CD4-positive, alpha-beta T cell treated with Interleukin-2 at 100 ng/mL for 4 hours (primary cell): ENCODE results near the gene PYY.
"Not testable (repeated sequence)": the region's sequence is repeated elsewhere in the genome, so short reads cannot be mapped to it uniquely, and the experiment has no call there.

ENCODE experiments used
- DNase-seq: peaks from one replicate; pipeline ENCODE4 v3.0.0-alpha.2; 2020; ENCODE audit warnings: low spot score

PYY gene

DNA sequence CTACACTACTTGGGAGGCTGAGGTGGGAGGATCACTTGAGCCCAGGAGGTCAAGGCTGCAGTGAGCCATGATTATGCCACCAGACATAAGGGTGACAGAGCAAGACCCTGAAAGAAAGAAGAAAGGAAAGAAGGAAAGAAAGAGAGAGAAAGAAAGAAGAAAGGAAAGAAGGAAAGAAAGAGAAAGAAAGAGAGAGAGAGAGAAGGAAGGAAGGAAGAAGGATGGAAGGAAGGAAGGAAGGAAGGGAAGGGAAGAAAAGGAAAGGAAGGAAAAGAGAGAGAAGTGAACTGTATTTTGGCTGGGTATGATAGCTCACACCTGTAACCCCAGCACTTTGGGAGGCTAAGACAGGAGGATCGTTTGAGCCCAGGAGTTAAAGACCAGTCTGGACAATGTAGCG, 24.3 kb upstream of the PYY start:
- no peak for DNase-seq

DNA sequence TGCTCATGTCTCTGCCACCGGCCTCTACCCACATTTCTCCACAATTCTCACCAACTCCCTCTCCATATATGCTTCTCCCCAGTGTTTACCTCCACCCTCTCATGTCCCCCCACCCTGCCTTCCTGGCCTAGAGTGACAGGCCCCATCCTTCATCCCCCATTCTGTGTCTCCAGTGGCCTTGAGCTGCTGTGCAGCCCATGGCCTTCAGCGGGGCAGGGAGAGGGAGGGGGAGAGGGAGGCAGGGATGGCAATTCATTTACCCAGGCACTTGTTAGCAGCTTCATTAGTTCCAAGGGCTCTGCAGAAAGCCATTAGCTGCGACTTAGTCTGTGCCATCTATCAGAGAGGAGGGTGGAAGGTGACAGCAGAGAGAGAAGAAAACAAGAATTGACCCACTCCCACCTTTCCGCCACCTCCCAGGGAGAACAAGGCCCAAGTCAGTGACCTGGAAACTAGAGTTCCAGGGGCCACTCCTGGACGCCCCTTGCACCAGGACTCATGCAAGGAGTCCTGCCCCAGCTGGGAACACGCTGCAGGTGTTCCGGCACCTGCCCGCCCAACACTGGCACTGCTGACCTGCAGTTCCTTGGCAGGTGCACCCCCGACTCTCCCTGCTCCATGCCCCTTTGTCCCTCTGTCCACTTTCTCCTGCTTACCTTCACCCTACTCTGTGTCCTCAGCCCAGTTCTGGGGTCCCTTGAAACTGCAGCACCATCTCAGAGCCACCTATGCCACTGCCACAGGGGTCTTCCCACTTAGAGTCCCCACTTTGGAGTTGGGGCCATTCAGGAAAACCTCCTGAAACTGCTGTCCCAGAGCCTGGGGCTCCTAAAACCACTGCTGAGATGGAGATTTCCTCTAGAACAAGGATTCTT, 23.5 kb upstream of the PYY start:
- DNase-seq, result no peak

DNA sequence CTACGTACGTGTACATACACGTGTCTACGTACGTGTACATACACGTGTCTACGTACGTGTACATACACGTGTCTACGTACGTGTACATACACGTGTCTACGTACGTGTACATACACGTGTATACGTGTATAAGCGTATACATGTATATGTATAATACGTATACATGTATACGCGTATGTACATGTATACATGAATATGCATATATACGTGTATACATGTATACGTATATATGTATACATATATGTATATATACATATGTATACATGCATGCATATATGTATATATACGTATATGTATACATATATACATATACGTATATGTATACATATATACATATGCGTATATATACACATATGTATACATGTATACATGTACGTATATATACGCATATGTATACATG, 22.2 kb upstream of the PYY start:
- no peak for DNase-seq

DNA sequence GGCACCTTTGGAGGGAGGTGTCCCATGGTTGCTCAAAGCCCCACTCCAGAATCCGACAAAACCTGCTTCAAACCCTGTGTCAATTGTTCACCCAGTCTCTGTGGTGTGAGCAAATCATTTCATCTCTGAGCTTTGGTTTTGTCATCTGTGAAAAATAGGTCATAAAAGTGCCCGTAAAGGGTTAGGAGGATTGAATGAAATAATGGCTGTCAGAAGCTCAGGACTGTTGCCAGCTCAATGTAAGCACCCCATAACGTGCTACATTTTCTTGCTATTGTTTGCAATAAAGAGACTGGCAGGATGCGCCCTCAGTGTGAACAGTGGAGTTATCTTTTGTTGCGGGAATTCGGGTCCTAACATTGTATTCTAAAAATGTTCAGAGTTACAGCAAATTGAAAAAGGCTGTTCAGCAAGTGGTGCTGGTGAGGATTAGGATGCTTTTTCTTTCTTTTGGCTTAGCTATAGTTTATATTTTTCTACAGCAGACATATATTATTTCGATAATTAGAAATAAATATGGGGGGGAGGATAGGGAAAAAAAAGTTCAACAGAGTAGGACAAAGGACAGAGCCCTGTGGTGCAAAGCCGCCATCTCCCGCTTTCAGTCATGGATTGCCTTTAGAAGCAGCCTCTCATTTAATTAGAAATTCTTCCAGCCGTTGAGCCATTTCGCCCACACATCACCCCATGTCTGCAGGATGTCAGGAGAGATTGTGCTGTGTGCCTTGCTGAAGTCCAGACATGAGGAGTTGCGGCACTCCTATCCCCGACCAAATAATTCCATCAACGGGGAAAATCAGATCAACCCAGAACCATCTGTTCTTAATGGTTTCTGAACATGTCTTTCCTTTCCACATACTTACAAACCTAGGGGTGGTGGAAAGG, 20.9 kb upstream of the PYY start:
- DNase-seq, result no peak

DNA sequence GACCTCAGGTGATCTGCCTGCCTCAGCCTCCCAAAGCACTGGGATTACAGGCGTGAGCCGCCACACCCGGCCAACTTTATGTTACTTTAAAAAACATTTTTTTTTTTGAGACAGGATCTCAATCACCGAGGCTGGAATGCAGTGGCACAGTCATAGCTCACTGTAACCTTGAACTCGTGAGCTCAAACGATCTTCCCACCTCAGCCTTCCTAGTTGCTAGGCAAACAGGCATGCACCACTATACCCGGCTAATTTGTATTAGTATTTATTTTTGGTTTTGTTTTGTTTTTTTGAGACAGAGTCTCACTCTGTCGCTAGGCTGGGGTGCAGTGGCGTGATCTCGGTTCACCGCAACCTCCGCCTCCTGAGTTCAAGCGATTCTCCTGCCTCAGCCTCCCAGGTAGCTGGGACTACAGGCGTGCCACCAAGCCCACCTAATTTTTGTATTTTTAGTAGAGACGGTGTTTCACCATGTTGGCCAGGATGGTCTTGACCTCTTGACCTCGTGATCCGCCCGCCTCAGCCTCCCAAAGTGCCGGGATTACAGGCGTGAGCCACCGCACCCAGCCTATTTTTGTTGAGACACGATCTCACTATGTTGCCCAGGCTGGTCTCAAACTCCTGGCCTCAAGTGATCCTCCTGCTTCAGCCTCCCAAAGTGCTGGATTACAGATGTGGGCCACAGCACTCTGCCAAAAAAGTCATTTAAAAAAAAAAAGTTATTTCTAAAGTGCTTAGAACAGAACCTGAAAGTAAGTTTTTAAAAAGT, 18.9 kb upstream of the PYY start:
- DNase-seq, result not testable (repeated sequence)

DNA sequence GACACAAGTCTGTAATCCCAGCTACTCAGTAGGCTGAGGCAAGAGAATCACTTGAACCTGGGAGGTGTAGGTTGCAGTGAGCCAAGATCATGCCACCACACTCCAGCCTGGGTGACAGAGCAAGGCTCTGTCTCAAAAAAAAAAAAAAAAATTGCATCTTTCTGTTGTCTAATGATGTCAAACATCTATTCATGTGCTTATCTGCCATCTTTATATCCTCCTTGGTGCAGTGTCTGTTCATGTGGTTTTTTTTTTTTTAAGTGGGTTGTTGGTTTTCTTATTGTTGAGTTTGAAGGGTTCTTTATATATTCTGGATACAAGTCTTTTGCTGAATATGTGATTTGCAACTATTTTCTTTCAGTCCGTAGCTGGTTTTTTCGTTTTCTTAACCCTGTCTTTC, 17.7 kb upstream of the PYY start:
- DNase-seq, result not testable (repeated sequence)

DNA sequence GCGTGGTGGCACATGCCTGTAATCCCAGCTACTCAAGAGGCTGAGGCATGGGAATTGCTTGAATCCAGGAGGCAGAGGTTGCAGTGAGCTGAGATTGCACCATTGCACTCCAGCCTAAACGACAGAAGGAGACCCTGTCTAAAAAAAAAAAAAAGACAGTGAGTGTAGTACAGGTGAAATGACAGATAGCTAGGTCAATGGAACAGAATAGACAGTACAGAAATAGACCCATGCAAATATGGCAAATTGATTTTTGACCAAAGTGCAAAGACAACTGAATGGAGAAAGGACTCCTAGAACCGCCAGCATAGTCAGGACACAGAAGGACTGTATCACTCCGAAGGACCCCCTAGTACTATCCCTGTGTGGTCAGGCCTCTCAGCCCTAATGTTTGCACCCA, 16.6 kb upstream of the PYY start:
- no peak for DNase-seq

DNA sequence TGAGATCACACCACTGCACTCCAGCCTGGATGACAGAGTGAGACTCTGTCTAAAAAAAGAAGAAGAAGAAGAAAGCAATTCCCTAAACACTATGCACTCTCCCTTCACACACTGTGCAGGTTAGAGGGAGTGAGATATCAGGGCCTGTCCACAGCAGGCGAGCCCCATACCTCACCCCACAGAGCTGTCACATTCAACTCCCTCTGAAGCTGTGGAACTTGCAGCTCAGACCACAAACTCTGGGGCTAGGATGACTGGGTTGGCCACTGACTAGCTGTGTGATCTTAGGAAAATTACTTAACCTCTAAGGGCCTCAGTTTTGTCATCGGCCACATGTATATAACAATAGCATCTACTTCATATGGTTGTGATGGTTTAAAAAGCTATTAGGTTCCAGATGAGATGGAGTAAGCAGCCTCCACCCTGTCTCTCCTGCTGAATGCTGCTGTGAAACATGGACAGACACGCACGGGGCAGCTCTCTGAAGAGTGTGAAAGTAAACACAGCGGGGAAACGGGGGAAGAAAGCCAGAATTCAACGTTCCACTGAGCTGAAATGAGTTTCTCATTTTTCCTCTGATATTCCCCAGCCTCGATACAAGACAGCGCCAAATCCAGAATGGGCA, 13.6 kb upstream of the PYY start:
- DNase-seq, result no peak

DNA sequence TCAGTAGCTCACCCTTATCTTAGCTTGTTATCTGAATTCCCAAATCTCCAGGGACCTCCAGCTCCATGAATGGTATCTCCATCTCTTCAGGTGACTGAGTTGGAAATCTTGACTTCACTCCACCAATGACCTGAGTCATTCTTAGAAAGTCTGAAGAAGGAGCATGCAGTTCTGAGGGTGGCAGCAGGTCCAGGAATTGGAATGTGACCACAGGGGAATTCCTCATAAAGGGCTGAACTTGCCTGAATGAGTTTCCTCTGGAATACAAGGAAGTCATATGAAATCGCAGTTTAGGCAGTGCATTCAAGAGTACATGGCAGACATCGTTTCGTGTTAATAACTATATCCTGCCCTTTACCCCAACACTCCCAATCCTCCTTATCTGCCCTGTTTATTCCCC, 12.5 kb upstream of the PYY start:
- no peak for DNase-seq

DNA sequence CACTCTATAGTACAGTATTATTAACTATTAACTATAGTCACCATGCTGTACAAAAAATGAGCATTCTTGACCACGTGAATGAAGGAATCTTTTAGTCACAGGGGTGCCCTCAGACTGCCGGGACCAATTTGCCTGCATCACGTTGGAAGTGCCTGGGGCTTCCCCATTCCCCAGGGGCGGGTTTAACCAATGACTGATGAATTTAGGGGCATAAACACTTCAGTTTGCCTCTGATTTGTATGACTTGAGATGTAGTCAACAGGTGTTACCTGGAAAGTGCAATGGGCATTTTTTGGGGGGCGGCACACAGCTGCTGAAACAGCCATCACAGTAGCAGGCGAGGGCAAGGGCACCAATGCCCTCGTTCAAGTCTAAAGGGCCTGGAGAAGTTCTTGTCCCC, 8.7 kb upstream of the PYY start:
- DNase-seq, result no peak

DNA sequence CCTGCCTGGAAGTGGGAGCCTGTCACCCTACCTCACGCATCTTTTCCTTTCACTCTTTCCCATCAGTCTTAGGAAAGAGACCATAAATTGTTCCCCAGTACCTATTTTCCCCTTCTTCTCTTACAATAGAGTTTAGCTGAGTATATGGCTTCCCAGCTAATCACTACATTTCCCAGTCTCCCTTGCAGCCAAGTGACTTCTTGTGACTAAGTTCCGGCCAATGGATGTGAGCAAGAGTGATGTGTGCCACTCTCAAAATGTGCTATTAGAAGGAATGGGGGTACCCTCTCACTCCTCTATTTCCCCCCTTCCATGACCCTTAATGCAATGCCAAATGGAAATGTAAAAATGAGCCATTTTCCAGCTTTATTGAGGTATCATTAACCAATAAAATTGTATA, 8.2 kb upstream of the PYY start:
- no peak for DNase-seq

DNA sequence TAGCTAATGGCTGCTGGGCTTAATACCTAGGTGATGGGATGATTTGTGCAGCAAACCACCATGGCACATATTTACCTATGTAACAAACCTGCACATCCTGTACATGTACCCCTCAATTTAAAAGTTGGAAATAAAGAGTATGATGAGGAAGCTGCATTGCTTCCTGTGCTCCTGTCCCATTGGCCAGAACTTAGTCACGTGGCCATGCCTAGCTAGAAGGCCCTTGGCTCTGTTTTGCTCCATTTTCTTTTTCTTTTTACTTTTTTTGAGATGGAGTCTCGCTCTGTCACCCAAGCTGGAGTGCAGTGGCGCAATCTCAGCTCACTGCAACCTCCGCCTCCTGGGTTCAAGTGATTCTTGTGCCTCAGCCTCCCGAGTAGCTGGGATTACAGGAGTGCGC, 7.6 kb upstream of the PYY start:
- DNase-seq, result not testable (repeated sequence)

DNA sequence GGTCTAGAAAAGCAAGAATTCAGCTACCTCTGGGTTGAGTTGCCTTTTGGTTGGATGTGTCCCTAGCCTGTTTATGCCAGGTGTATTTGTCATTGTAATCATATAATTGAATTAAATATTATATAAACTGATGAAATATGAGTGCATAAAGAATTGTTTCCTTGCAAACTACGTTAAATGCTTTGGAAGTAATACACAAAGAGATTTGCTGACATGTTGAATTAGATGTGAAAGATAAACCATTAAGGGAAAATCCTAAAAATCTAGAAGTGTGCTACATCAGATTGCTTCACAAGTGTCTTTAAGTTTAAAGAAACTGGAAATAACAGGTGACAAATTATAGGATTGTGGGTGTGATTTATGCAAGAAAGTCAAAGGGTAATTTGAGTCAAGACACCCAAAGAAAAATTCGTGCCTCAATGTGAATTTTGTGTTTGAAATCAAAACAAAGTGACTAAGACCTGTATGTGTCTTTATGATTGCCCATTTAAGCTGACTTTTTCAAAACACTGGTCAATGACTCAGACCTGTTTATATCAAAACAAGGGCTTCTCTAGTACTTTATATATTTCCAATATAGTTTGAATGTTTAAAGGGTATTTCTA, 5.1 kb upstream of the PYY start:
- no peak for DNase-seq

DNA sequence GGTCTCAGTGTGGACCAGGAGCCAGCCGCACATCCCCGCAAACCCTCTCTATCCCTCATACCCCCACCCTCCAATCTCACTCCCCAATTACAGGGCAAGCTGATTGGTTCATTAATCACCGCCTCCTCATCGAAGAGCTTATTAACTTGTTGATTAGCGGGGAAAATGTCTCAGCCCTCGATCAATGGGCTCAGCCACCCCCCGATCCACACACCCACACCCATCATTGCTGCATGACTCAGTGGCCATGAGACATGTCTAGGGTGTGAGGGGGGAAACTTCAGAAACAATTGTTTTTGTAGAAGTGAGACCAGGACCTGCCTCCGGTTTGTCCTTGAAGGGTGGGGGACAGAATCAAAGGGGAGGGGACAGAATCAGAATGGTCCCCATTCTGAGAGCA, 2.5 kb upstream of the PYY start:
- no peak for DNase-seq

DNA sequence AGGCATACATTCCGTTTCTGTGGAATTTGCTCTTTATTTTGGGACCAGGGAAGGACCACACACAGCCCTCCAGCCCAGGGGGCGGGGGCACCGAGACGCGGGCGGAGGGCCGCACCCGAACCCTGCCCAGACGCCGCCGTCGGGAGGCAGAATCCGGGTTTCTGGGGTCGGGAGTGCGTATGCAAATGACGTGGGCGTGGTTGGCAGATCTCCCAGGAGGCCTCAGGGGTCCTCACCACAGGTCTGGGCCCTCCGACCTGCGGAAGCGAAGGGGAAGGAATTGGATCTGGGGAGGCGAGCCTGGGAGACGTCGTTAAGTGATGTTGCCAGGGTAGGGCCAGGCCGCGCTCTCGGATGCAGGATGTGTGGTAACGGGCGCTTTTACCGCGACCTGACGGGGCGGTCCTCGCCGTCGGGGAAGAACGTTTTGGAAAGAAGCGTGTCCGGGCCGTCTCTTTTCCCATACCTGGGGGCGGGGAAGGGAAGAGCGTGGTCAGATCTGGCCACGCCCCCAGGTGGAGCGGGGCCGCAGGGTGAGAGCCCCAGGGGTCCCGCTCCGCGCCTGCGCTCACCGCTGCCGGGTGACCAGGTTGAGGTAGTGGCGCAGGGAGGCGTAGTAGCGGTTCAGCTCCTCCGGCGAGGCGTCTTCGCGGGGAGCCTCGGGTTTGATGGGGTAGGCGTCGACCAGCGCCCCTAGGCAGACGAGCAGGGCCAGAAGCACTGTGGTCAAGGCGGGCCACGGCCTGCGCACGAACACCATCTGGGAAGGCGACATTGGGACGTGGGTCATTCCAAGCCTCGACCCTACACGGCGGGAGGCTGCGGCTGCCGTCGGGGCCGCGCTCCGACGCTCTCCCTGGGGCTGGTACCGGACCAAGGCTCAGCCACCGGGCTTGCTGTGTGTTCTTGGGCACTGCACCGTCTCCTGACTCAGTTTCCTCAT, 745 bp downstream of the PYY start:
- no peak for DNase-seq

DNA sequence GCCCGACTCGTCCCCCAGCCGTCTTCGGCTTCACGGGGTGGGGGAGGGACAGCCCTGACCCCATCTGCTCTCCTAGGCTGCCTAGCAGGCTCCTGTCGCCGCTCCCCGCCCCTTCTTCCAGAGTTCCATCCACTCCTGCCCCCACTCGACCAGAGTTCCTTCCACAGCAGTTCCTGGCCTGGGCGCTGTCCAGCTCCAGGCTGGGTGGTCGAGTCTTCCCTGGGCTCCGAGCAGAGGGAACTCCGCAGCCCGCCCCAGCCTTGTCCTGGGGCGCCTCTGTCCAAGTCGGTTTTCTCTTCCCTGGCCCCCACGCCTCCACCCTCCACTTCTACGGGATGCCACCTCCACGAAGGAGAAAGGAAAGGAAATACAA, 1.4 kb downstream of the PYY start:
- no peak for DNase-seq

DNA sequence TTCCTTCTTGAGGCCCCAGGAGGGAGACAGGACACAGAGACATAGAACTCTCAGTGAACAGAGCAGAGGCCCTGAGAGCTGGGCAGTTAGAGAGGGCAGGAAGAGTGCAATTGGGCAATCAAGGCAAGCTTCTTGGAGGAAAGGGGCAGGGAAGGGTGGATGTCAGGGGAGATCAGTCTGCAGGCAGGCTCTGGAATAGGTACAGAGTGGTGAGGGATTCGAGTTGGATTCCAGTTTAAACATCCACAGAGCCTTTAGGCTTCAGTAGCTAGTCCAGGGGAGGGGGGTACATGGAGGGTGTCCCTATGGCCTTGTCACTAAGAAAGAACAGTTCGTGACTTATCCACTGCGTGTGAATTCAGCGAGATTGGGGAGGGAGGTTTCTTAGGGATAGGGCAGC, 2.0 kb downstream of the PYY start:
- no peak for DNase-seq

DNA sequence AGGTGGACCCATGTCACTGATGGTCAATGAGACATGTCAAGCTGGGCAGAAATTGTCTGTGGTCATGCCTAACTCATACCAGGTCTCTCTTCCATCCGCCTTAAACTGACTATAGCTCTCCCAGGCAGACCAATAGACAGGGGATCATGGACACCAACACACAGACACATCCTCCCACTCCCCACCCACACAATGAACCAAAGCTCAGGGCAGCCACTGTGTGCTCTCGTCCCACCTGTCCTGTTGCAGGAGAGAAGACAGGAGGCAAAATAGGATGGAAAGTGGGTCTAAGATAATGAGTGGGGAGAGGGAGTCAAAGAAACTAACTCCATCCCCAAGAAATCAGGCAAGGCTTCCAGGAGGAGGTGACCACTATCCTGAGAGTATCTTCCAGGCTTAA, 3.2 kb downstream of the PYY start:
- no peak for DNase-seq

DNA sequence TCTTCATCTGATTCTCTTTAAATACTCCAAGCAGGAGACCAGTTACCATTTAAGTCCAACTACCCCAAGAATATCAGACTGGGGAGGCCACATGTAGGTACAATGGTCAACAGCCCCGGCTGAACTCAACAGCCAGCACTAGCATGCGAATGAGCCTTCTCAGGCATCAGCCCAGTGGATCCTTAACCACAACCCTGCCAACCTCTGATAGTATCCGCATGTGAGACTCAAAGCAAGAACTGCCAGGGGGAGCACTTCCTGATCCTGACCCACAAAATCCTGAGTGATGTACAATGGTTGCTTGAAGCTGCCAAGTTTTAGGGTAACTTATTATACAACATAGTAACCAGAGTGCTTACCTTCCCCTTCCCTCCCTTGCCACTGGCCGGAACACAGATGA, 4.0 kb downstream of the PYY start:
- DNase-seq, result no peak

DNA sequence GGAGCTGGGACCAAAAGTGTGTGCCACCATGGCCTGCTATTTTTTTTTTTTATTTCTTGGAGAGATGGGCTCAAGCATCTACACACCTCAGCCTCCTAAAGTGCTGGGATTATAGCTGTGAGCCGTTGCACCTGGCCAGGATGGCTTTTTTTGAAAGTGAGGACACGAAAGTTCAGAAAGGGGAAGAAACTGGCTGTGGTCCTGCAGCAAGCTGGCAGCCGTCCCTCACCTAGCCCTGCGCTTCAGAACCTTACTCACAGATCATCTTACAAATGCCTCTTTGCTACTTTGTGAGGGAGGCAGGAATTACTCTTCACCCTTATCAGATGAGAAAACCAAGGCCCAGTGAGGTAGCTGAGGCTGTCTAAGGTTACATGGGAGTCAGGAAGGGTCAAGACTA, 7.0 kb downstream of the PYY start:
- DNase-seq, result no peak
